NCI-H146 treated with DMSO at 0.1 percent for 48 hours (cell line): ENCODE measurements around the gene GLT8D1.
A peak's percentile ranks its signal among the peaks of the same experiment; 100 is the strongest.
"Not testable (repeated sequence)": the region's sequence is repeated elsewhere in the genome, so short reads cannot be mapped to it uniquely, and the experiment has no call there.

ENCODE experiments used
- DNase-seq: peaks from one replicate; lab custom pipeline; 2025; ENCODE audit not compliant: unreplicated experiment; lab: John Stamatoyannopoulos, UW

The GLT8D1 gene

GRCh38 chr3:52681596-52681995, 24.0 kb downstream of the GLT8D1 start:
- DNase-seq, result no peak

GRCh38 chr3:52679811-52680210, 25.8 kb downstream of the GLT8D1 start:
- DNase-seq, result no peak

GRCh38 chr3:52679199-52679538, 26.4 kb downstream of the GLT8D1 start:
- no peak for DNase-seq

DNA sequence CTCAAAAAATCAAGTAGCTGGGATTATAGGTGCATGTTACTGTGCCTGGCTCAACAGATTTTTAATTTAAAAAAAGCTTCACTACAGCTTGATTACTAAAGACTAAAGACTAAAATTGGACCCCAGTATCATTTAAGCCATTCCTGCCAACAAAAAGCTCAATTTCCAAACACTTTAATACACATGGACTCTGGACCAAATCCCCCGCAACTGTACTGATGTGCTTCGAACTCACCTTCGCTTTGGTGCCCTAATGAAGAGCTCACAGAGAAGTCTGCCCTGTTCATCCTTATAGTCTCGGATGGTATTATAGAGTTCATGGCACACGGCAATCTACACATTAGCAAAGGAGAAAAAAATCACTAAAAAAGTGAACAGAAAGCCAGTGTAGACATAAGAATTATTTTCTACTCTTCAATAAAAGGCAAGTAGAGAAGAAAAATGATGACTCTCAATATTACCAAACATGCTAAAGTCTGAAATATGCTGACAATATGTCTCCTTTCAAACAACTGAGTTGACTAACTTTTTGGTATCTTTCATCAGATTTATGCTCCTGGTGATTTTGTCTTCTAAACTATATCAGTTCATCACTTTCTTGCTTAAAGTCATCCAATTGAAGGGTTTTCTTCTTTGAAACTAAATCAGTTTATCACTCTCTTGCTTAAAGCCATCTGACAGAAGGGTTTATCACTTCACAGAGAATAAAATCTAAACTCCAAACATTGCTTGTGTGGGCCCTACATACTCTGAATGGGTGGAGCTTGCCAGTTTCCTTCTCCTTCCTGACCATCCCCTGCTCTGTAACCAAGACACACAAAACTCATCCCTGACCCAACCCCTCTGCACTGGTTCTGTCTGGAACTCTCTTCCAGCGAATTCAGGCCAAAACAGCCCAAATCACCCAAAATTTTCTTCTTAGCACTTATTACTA, 27.1 kb downstream of the GLT8D1 start:
- DNase-seq, result no peak

DNA sequence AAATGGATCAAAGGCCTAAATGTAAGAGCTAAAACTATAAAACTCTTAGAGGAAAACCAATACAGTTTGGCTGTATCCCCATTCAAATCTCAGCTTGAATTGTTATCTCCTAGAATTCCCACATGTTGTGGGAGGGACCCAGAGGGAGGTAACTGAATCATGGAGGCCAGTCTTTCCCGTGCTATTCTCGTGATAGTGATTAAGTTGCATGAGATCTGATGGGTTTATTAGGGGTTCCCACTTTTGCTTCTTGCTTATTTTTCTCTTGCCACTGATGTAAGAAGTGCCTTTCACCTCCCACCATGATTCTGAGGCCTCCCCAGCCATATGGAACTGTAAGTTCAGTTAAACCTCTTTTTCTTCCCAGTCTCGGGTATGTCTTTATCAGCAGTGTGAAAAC, 29.4 kb downstream of the GLT8D1 start:
- DNase-seq, result not testable (repeated sequence)

DNA sequence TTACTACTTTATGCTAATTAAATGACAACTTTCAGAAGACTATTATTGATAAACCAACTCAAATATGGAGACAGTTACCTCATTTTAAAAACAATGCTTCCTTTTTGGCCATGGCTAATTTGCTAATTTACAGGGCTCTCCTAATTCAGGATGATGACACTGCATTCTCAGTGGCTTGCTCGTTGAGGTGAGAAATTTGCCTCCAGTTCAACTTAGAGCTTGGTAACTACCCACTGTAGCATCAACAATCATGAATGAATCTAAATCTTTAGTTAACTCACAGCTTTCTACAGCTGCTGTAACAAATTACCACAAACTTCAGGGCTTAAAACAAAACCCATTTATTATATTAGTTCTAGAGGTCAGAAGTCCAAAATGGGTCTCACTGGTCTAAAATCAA, 33.9 kb downstream of the GLT8D1 start:
- no peak for DNase-seq

DNA sequence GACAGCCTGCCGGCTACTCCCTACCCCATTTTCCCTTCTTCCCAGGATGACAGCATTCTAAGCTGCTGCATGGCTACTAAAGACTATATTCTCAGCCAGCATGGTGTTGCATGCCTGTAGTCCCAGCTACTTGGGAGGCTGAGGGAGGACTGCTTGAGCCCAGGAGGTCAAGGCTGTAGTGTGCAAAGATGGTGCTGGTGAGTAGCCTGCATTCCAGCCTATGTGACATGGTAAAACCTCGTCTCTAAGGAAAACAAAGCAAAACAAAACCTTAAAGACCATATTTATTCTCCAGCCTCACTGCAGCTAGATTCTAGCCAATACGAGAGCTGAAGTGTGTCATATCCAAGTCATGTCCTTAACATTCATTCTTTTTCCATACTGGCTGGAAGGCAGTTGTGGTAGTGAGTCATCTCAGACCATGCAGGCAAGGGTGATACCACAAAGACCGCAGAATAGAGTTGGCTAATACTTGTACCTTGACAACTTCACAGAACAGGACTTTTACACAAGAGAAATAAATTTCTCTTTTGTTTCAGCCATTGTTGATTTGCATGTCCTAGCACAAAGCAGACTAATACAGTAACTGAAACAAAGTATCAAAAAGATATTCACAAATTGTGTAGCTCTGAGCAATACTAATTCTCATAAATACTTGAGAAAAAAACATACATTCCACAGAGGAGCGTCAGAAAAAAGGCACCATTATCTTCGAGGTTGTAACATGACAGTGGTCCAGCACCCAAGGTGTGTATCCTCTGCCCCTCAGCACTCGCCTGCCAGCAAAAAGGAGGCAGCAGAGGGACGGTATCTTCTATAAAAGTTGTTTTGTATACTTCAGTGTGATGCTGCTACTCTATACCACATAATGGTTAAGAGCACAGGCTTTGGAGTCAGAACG, 34.7 kb downstream of the GLT8D1 start:
- no peak for DNase-seq

GRCh38 chr3:52663098-52663497, 42.5 kb downstream of the GLT8D1 start:
- no peak for DNase-seq

- DNase-seq, result no peak
These were observed 45.5 kb downstream of the GLT8D1 start for GRCh38 chr3:52660046-52660445.

GRCh38 chr3:52655895-52656294, 49.7 kb downstream of the GLT8D1 start:
- no peak for DNase-seq

DNA sequence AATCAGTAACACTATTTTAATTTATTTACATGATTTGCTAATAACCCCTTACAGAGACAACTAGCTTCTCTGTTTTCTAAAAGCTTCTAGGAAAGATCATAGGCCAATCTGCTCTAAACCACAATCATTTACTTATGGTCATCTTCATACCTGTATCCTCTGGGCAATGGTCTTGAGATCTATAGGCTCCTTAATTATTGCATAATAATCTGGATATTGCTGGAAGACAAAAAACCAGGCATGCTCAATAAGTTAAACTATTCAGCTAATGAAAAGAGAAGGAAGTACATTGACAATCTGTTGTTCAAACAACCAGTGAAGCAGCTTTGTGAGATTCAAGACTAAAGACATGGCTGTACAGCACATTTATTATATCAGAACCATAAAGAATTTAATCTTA, 54.0 kb downstream of the GLT8D1 start:
- DNase-seq, result no peak

DNA sequence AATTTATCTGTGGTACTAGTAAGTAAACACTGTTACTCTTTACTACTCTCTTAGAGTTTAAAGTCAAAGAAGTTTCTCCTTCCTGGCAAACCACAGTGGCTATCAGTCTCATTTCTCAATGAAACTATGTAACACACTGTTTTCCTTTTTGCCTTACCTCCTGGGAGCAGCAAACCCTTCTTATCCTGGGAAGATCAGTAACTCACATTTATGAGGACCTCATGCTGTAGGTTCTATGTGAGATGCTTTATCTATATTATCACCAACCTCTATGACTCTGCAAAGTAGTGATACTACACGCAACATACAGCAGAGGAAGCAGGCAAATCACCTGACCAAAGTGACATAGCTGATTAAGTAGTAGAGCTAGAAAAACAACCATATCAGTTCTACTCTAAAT, 55.2 kb downstream of the GLT8D1 start:
- no peak for DNase-seq

DNA sequence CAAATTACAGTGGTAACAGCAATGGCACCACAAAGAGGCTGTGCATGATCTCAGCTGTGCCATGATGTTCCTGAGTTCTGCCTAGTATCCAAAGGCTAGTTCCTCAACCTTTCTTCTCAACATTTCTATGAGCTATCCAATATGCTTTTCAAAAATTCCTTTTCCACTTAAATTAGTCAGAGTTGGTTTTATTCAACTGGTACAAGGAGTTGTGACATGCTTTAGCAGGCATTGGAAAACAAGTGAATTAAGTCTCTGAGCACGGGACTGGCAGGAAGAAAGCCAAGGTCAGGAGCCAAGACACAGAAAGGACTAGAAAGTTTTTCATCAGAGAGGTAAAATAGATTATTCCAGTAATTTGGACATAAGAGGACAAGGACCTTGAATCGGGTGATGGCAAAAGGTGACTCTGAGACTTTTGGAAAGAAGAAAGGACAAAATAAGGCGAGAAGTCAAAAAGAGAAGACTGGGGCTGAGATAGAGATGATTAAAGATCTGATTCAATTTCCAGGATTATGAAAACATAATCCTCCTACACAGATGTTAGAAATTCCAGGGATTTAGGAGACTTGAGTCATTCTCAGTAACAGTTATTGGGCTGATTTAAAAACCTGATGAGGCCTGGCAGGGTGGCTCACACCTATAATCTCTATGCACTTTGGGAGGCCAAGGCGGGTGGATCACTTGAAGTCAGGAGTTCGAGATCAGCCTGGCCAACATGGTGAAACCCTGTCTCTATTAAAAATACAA, 56.0 kb downstream of the GLT8D1 start:
- DNase-seq, result no peak

DNA sequence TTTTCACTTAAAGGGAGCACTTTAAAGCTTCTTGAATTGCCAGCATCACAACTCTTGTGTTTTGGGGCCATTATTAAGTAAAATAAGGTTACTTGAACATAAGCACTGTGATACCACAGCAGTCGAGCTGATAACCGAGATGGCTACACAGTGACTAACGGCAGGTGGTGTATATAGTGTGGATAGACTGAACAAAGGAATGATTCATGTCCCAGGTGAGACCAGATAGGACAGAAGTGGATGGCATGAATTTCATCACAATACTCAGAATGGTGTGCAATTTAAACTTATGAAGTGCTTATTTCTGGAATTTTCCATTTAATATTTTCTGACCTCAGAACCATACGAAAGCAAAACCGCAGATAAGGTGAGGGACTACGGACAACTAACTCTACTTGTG, 60.0 kb downstream of the GLT8D1 start:
- peak; percentile 13 for DNase-seq
